IPS DF 6.9 (cell line): ENCODE data around the gene ATPAF2.

ENCODE experiments used
- DNase-seq: peaks from one replicate; pipeline ENCODE4 v3.0.0-alpha.2; 2013; ENCODE audit warnings: low read depth, low spot score
- H3K27ac ChIP-seq: one replicate; pipeline ENCODE4 v1.5.1; 2013; ENCODE audit warnings: low read length, control low read depth
- H3K27me3 ChIP-seq: 2 replicates; pipeline ENCODE4 v1.6.1; 2013; ENCODE audit warnings: mild to moderate bottlenecking, low read length; ENCODE audit not compliant: control insufficient read depth, insufficient read depth
- H3K36me3 ChIP-seq: 2 replicates; pipeline ENCODE4 v1.6.1; 2013; ENCODE audit warnings: low read length; ENCODE audit not compliant: control insufficient read depth, insufficient read depth
- H3K4me1 ChIP-seq: 2 replicates; pipeline ENCODE4 v1.6.1; 2013; ENCODE audit warnings: low read length; ENCODE audit not compliant: control insufficient read depth, insufficient read depth
- H3K4me3 ChIP-seq: 2 replicates; pipeline ENCODE4 v1.5.1; 2013; ENCODE audit warnings: mild to moderate bottlenecking, low read length
- H3K9me3 ChIP-seq: 2 replicates; pipeline ENCODE4 v1.6.1; 2013; ENCODE audit warnings: low read length, inconsistent platforms; ENCODE audit not compliant: control insufficient read depth, insufficient read depth
- WGBS: extraction: QIAGEN DNeasy Blood & Tissue Kit; methylation state at CpG from one replicate; pipeline ENCODE4 v1.1.7; 2013; ENCODE audit warnings: mixed read lengths, missing lambda C conversion rate; ENCODE audit not compliant: insufficient read length, insufficient coverage; 5-methylcytosine and 5-hydroxymethylcytosine counted together

Gene ATPAF2

GRCh38 chr17:17987901-17988300 is 51.1 kb downstream of the ATPAF2 start:
- Histone ChIP-seq H3K4me1 (no peaks in the 10 kb centered on the region), H3K36me3 (no peaks in the 10 kb centered on the region), H3K4me3 (no peak overlapping the region), H3K27me3 (no peaks in the 10 kb centered on the region), H3K27ac (no peak overlapping the region), H3K9me3 (no peaks in the 10 kb centered on the region)
- WGBS, result no CpG with 5 or more reads among the region's 14 CpGs
- DNase-seq, result no peak

- no peaks in the 10 kb centered on the region for H3K9me3 ChIP-seq
- H3K36me3 ChIP-seq, result no peaks in the 10 kb centered on the region
- DNase-seq, result no peak
- no peaks in the 10 kb centered on the region for H3K27me3 ChIP-seq
- WGBS, result no CpG with 5 or more reads among the region's 7 CpGs
- H3K4me3 ChIP-seq, result no peak overlapping the region
- no peaks in the 10 kb centered on the region for H3K4me1 ChIP-seq
- H3K27ac ChIP-seq, result no peak overlapping the region
Observed at GRCh38 chr17:17987187-17987896, 51.6 kb downstream of the ATPAF2 start.

GRCh38 chr17:17985555-17985954 is 53.4 kb downstream of the ATPAF2 start:
- Histone ChIP-seq H3K27me3 (no peaks in the 10 kb centered on the region), H3K27ac (no peak overlapping the region), H3K36me3 (no peaks in the 10 kb centered on the region), H3K4me3 (no peak overlapping the region; the same call in 1 of the 2 replicates), H3K4me1 (no peaks in the 10 kb centered on the region), H3K9me3 (no peaks in the 10 kb centered on the region)
- WGBS, result no CpG with 5 or more reads among the region's 3 CpGs
- no peak for DNase-seq

GRCh38 chr17:17985153-17985552 is 53.8 kb downstream of the ATPAF2 start:
- H3K9me3 ChIP-seq, result no peaks in the 10 kb centered on the region
- no peak overlapping the region for H3K27ac ChIP-seq
- H3K4me1 ChIP-seq, result no peaks in the 10 kb centered on the region
- H3K27me3 ChIP-seq, result no peaks in the 10 kb centered on the region
- no peak overlapping the region; the same call in 1 of the 2 replicates for H3K4me3 ChIP-seq
- no peaks in the 10 kb centered on the region for H3K36me3 ChIP-seq
- no CpG with 5 or more reads among the region's 2 CpGs for WGBS
- DNase-seq, result no peak

GRCh38 chr17:17983776-17984175 is 55.2 kb downstream of the ATPAF2 start:
- Histone ChIP-seq H3K27ac (no peak overlapping the region), H3K9me3 (no peaks in the 10 kb centered on the region), H3K4me3 (no peak overlapping the region), H3K36me3 (no peaks in the 10 kb centered on the region), H3K27me3 (no peaks in the 10 kb centered on the region), H3K4me1 (no peaks in the 10 kb centered on the region)
- DNase-seq, result no peak
- no CpG with 5 or more reads among the region's 6 CpGs for WGBS

- no peak for DNase-seq
- no CpG with 5 or more reads among the region's 6 CpGs for WGBS
- H3K4me3 ChIP-seq, result no peak overlapping the region
- H3K4me1 ChIP-seq, result no peaks in the 10 kb centered on the region
- no peaks in the 10 kb centered on the region for H3K27me3 ChIP-seq
- no peak overlapping the region for H3K27ac ChIP-seq
- no peaks in the 10 kb centered on the region for H3K36me3 ChIP-seq
- no peaks in the 10 kb centered on the region for H3K9me3 ChIP-seq
Observed at GRCh38 chr17:17983376-17983775, 55.6 kb downstream of the ATPAF2 start.

GRCh38 chr17:17982801-17983200 is 56.2 kb downstream of the ATPAF2 start:
- H3K4me1 ChIP-seq, result no peaks in the 10 kb centered on the region
- no peak overlapping the region for H3K4me3 ChIP-seq
- H3K36me3 ChIP-seq, result no peaks in the 10 kb centered on the region
- no peaks in the 10 kb centered on the region for H3K9me3 ChIP-seq
- DNase-seq, result no peak
- no peak overlapping the region for H3K27ac ChIP-seq
- no peaks in the 10 kb centered on the region for H3K27me3 ChIP-seq
- WGBS, result no CpG with 5 or more reads among the region's 9 CpGs

- DNase-seq, result no peak
- H3K9me3 ChIP-seq, result no peaks in the 10 kb centered on the region
- no peaks in the 10 kb centered on the region for H3K4me1 ChIP-seq
- WGBS, result no CpG with 5 or more reads among the region's 9 CpGs
- no peaks in the 10 kb centered on the region for H3K27me3 ChIP-seq
- no peak overlapping the region for H3K27ac ChIP-seq
- H3K36me3 ChIP-seq, result no peaks in the 10 kb centered on the region
- no peak overlapping the region for H3K4me3 ChIP-seq
Observed at GRCh38 chr17:17981330-17981729, 57.6 kb downstream of the ATPAF2 start.

GRCh38 chr17:17979778-17980177 is 59.2 kb downstream of the ATPAF2 start:
- H3K4me1 ChIP-seq, result no peaks in the 10 kb centered on the region
- WGBS, result no CpG with 5 or more reads among the region's 3 CpGs
- H3K36me3 ChIP-seq, result no peaks in the 10 kb centered on the region
- H3K4me3 ChIP-seq, result no peak overlapping the region
- DNase-seq, result no peak
- no peak overlapping the region for H3K27ac ChIP-seq
- H3K27me3 ChIP-seq, result no peaks in the 10 kb centered on the region
- H3K9me3 ChIP-seq, result no peaks in the 10 kb centered on the region

- Histone ChIP-seq H3K4me1 (no peaks in the 10 kb centered on the region), H3K27ac (no peak overlapping the region), H3K27me3 (no peaks in the 10 kb centered on the region), H3K36me3 (no peaks in the 10 kb centered on the region), H3K9me3 (no peaks in the 10 kb centered on the region), H3K4me3 (no peak overlapping the region)
- WGBS, result 100% methylated on average over 1 of the region's 14 CpGs
- no peak for DNase-seq
Observed at GRCh38 chr17:17978481-17979424, 60.2 kb downstream of the ATPAF2 start.
